ENCODE measurements around the gene RAD18.

DNA sequence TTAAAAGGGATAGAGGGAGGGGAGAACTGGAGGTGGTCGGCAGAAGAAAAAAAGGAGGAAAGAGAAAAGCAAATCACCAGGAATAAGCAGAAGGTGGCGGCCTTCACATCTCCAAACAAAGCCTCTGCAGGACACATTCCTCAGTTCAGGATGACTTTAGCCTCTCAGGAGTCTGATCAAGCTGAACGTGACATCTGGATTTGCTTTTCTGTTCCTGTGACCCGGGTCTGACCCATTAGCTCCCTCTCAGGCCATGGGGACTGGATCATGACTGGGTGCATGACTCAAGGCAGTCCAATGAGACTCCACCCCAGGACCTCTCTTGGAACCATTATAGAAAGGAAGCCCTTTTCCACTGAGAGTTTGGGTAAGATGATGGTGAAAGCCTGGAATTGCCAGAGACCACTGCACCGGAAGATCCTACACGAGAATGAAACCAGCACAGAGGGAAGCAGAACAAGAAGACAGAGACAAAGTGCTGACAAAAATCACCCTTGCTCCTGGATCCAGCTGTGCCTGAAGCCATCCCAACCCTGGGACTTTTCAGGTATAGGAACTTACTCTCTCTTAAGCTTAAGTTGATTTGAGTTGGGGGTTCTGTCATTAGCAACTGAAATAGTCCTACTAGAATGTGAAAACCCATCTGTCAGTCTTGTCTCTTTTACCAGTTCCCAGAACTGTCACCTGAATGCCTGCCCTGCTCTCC, 45.4 kb upstream of the RAD18 start:
- TF ChIP-seq, protein P1, sequence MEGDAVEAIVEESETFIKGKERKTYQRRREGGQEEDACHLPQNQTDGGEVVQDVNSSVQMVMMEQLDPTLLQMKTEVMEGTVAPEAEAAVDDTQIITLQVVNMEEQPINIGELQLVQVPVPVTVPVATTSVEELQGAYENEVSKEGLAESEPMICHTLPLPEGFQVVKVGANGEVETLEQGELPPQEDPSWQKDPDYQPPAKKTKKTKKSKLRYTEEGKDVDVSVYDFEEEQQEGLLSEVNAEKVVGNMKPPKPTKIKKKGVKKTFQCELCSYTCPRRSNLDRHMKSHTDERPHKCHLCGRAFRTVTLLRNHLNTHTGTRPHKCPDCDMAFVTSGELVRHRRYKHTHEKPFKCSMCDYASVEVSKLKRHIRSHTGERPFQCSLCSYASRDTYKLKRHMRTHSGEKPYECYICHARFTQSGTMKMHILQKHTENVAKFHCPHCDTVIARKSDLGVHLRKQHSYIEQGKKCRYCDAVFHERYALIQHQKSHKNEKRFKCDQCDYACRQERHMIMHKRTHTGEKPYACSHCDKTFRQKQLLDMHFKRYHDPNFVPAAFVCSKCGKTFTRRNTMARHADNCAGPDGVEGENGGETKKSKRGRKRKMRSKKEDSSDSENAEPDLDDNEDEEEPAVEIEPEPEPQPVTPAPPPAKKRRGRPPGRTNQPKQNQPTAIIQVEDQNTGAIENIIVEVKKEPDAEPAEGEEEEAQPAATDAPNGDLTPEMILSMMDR (conservative IDR thresholded peaks at IDR 0.05; ENCODE audit: low read depth, low read length): no peak
- TF ChIP-seq EZH2 (IDR thresholded peaks at IDR 0.05; ENCODE audit: low read length, unreplicated experiment): no peak

Measured in PC-3 (cell line).